Measurements from ENCODE around the gene SFXN5.
A peak's percentile ranks its signal among the peaks of the same experiment; 100 is the strongest.

Gene SFXN5

GRCh38 chr2:73018188-73018825, 53.2 kb downstream of the SFXN5 start:
- peak; percentile 68 for DNase-seq

- peak; percentile 64 for DNase-seq
These were observed 57.6 kb downstream of the SFXN5 start for GRCh38 chr2:73013936-73014335.

GRCh38 chr2:73009177-73009839, 62.2 kb downstream of the SFXN5 start:
- no peak for DNase-seq

GRCh38 chr2:73008766-73009135, 62.8 kb downstream of the SFXN5 start:
- DNase-seq: no peak

GRCh38 chr2:73007991-73008765, 63.3 kb downstream of the SFXN5 start:
- DNase-seq: no peak

GRCh38 chr2:73006969-73007710, 64.4 kb downstream of the SFXN5 start:
- no peak for DNase-seq

- DNase-seq: no peak
These were observed 66.5 kb downstream of the SFXN5 start for GRCh38 chr2:73004889-73005596.

GRCh38 chr2:73004466-73004865, 67.0 kb downstream of the SFXN5 start:
- no peak for DNase-seq

- DNase-seq: no peak
These were observed 68.5 kb downstream of the SFXN5 start for GRCh38 chr2:73003027-73003426.

- no peak for DNase-seq
These were observed 70.5 kb downstream of the SFXN5 start for GRCh38 chr2:73000808-73001570.

- no peak for DNase-seq
These were observed 71.5 kb downstream of the SFXN5 start for GRCh38 chr2:72999729-73000725.

- DNase-seq: no peak
These were observed 72.8 kb downstream of the SFXN5 start for GRCh38 chr2:72998724-72999123.

- DNase-seq: no peak
These were observed 73.3 kb downstream of the SFXN5 start for GRCh38 chr2:72998234-72998651.

- DNase-seq: no peak
These were observed 75.4 kb downstream of the SFXN5 start for GRCh38 chr2:72996117-72996502.

GRCh38 chr2:72995430-72996116, 75.9 kb downstream of the SFXN5 start:
- DNase-seq: no peak

- DNase-seq: no peak
These were observed 76.5 kb downstream of the SFXN5 start for GRCh38 chr2:72994991-72995380.

- no peak for DNase-seq
These were observed 77.1 kb downstream of the SFXN5 start for GRCh38 chr2:72994282-72994990.

- no peak for DNase-seq
These were observed 77.6 kb downstream of the SFXN5 start for GRCh38 chr2:72993933-72994280.
